Measurements from ENCODE around the gene ESYT1. TPM values are rescaled to one million over a fixed set of nuclear protein-coding genes. Genes with fewer than 3 reads are reported as not detected.

The ESYT1 gene
- total and polyA plus RNA-seq, 10 of the 15 experiments (the other 5 are each of a cell fraction or from before 2014, with no cell fraction given): 47.5 to 120 (median 87.1) TPM

DNA sequence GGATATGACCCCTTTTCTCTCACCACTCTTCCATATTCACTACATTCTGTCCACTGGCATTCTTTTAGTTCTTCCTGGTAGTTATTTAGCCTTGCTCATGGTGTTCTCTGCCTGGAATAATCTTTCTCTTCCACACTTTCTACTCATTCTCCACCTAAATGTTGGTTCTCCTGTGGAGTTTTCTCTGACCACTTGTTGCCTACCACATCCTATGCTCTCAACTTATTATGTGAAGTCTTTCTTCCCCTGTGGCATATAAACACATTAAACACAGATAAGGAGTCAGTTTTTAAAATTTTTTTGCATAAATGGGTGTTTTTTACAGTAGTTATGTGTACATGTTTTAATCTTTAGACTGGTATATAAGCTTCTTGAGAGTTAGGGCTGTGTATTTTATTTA lies 64.5 kb downstream of the ESYT1 start:
- RAD21 ChIA-PET (ENCODE audit: unreplicated experiment): interaction anchor here (0.8 to 1.6 kb wide), 4 partner anchors 29 to 272 kb away, joined by 3 to 9 read pairs (median 4); partner anchors contain the start of genes ESYT1 and RNF41
- Histone ChIP-seq H4K20me1 (ENCODE audit: control insufficient read depth, insufficient read depth) (no peaks in the 10 kb centered on the region), H3K79me2 (ENCODE audit: control insufficient read depth, insufficient read depth, low read length) (peaks cover 16% of the 10 kb centered on the region), H3K9ac (ENCODE audit: control insufficient read depth, insufficient read depth, low read length) (no peak overlapping the region), H3K4me1 (ENCODE audit: control insufficient read depth, insufficient read depth, low read length) (0 out of 2 replicates have a peak, but pooled peaks cover 1% of the 10 kb centered on the region), H3K27me3 (replicated peaks in 1 of 2; ENCODE audit: control insufficient read depth in 2 of 2, insufficient read depth in 2 of 2, low read length in 1 of 2) (no peaks in the 10 kb centered on the region), H3K4me2 (ENCODE audit: control insufficient read depth, insufficient read depth) (no peak overlapping the region), H3K4me3 (no peak overlapping the region), H3K27ac (ENCODE audit: control insufficient read depth, insufficient read depth) (no peak overlapping the region), H3K9me3 (replicated peaks; ENCODE audit: control insufficient read depth, insufficient read depth, low read length) (no peaks in the 10 kb centered on the region), H2AFZ (ENCODE audit: control insufficient read depth, low read depth, low read length) (no peak overlapping the region), H3K36me3 (ENCODE audit: control insufficient read depth in 2 of 2, insufficient read depth in 2 of 2, low read length in 1 of 2) (no peaks in the 10 kb centered on the region)
- FAIRE-seq: no peak
- CTCF ChIA-PET: interaction anchor here (0.7 to 8.9 kb wide), 22 partner anchors 11 to 456 kb away, joined by 3 to 129 read pairs (median 4); partner anchors contain the start of genes ANKRD52, ESYT1, RNF41 and TIMELESS
- in situ Hi-C loops (cut with MboI) (loop anchor here (5.0 kb wide), 1 partner anchor 275 kb away; the partner anchor contains the start of gene SPRYD4), intact Hi-C loops (cut with micrococcal nuclease; ENCODE audit: unreplicated experiment) (loop anchor here (2.0 to 10.0 kb wide), 2 partner anchors 306 to 402 kb away; no protein-coding TSS in a partner anchor)
- SMC1A ChIA-PET (ENCODE audit: uncharacterized antibody, unreplicated experiment): interaction anchor here (0.7 to 6.2 kb wide), 7 partner anchors 29 to 454 kb away, joined by 3 to 68 read pairs (median 5); partner anchors contain the start of genes ESYT1 and RNF41
- no TSS peak for BruUV-seq (replicated peaks)
- ATAC-seq: no peak
- POLR2A ChIA-PET: interaction anchor here (0.5 to 7.7 kb wide), 5 partner anchors 29 to 285 kb away, joined by 3 to 68 read pairs (median 3); partner anchors contain the start of genes ESYT1, RNF41 and ZC3H10
- TF ChIP-seq CBX3 (IDR thresholded peaks at IDR 0.05; ENCODE audit: borderline replicate concordance, low read depth) (no peak), FOXK2 (IDR thresholded peaks at IDR 0.05) (no peak), CHD2 (IDR thresholded peaks at IDR 0.05; ENCODE audit: borderline replicate concordance, low read depth, low read length) (no peak), TARDBP (IDR thresholded peaks at IDR 0.05; ENCODE audit: borderline replicate concordance) (no peak), ZZZ3 (IDR thresholded peaks at IDR 0.05; ENCODE audit: control insufficient read depth, insufficient read length, low read depth) (no peak), CREM (IDR thresholded peaks at IDR 0.05; ENCODE audit: low read depth) (no peak), SRF (IDR thresholded peaks at IDR 0.05; ENCODE audit: low read depth in 2 of 2, low read length in 2 of 2) (no peak)
- TF ChIP-seq, protein P1, sequence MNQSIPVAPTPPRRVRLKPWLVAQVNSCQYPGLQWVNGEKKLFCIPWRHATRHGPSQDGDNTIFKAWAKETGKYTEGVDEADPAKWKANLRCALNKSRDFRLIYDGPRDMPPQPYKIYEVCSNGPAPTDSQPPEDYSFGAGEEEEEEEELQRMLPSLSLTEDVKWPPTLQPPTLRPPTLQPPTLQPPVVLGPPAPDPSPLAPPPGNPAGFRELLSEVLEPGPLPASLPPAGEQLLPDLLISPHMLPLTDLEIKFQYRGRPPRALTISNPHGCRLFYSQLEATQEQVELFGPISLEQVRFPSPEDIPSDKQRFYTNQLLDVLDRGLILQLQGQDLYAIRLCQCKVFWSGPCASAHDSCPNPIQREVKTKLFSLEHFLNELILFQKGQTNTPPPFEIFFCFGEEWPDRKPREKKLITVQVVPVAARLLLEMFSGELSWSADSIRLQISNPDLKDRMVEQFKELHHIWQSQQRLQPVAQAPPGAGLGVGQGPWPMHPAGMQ (IDR thresholded peaks at IDR 0.05; ENCODE audit: borderline replicate concordance): no peak
- TF ChIP-seq, protein P2, sequence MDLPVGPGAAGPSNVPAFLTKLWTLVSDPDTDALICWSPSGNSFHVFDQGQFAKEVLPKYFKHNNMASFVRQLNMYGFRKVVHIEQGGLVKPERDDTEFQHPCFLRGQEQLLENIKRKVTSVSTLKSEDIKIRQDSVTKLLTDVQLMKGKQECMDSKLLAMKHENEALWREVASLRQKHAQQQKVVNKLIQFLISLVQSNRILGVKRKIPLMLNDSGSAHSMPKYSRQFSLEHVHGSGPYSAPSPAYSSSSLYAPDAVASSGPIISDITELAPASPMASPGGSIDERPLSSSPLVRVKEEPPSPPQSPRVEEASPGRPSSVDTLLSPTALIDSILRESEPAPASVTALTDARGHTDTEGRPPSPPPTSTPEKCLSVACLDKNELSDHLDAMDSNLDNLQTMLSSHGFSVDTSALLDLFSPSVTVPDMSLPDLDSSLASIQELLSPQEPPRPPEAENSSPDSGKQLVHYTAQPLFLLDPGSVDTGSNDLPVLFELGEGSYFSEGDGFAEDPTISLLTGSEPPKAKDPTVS (IDR thresholded peaks at IDR 0.05; ENCODE audit: low read depth, low read length): no peak
- DNase-seq (ENCODE audit: low read depth, low spot score): no peak
